Measurements from ENCODE around the gene KIF16B.

Gene KIF16B

GRCh38 chr20:16405254-16405653 lies 168.0 kb downstream of the KIF16B start:
- CTCF ChIA-PET: interaction anchor here (0.5 kb wide), 1 partner anchor 1049 kb away, joined by 3 read pairs; no protein-coding TSS in a partner anchor
- no peaks in the 10 kb centered on the region for H3K9me3 ChIP-seq (ENCODE audit: control insufficient read depth, insufficient read depth, low read depth, low read length)
- H3K4me3 ChIP-seq (ENCODE audit: low read depth, low read length): no peak overlapping the region
- H3K36me3 ChIP-seq (ENCODE audit: control insufficient read depth in 2 of 2, insufficient read depth in 1 of 2, low read length in 2 of 2): peaks cover 0 to 38% of the 10 kb centered on the region in 2 experiments; a peak in 1 of 3 replicates
- H3K27ac ChIP-seq (ENCODE audit: extremely low read depth, low read depth, low read length): no peak overlapping the region
- POLR2A ChIA-PET: no interaction called here
- TF ChIP-seq ZNF777 (tag by site-specific recombination; IDR thresholded peaks at IDR 0.05; ENCODE audit: borderline replicate concordance) (no peak), ZNF184 (tag by site-specific recombination; IDR thresholded peaks at IDR 0.05) (no peak), CTCF (tag by site-specific recombination; IDR thresholded peaks at IDR 0.05) (no peak), KLF1 (tag by site-specific recombination; IDR thresholded peaks at IDR 0.05) (no peak), ZNF416 (tag by site-specific recombination; IDR thresholded peaks at IDR 0.05) (no peak), ZNF76 (tag by site-specific recombination; IDR thresholded peaks at IDR 0.05; ENCODE audit: borderline replicate concordance, low read depth) (no peak), ZNF707 (tag by site-specific recombination; IDR thresholded peaks at IDR 0.05) (no peak), ZNF555 (tag by site-specific recombination; conservative IDR thresholded peaks at IDR 0.05) (no peak), ZNF221 (tag by site-specific recombination; IDR thresholded peaks at IDR 0.05; ENCODE audit: borderline replicate concordance) (no peak), RBAK (tag by site-specific recombination; IDR thresholded peaks at IDR 0.05) (no peak)
- H3K4me1 ChIP-seq (ENCODE audit: control insufficient read depth, insufficient read depth, low read length): no peaks in the 10 kb centered on the region

GRCh38 chr20:16404640-16405039 lies 168.6 kb downstream of the KIF16B start:
- Histone ChIP-seq H3K27ac (ENCODE audit: extremely low read depth, low read depth, low read length) (no peak overlapping the region), H3K9me3 (ENCODE audit: control insufficient read depth, insufficient read depth, low read depth, low read length) (no peaks in the 10 kb centered on the region), H3K4me3 (ENCODE audit: low read depth, low read length) (no peak overlapping the region), H3K4me1 (ENCODE audit: control insufficient read depth, insufficient read depth, low read length) (no peaks in the 10 kb centered on the region), H3K36me3 (ENCODE audit: control insufficient read depth in 2 of 2, insufficient read depth in 1 of 2, low read length in 2 of 2) (peaks cover 0 to 42% of the 10 kb centered on the region in 2 experiments; a peak in 1 of 3 replicates)
- ChIA-PET POLR2A (no interaction called here), CTCF (no interaction called here)
- TF ChIP-seq FEZF1 (tag by site-specific recombination; IDR thresholded peaks at IDR 0.05): no peak
- TF ChIP-seq ZNF248 (tag by site-specific recombination; IDR thresholded peaks at IDR 0.05): no peak
- TF ChIP-seq ZNF555 (tag by site-specific recombination; conservative IDR thresholded peaks at IDR 0.05): no peak
- TF ChIP-seq CTCF (tag by site-specific recombination; IDR thresholded peaks at IDR 0.05): no peak
- TF ChIP-seq HOXA7 (CRISPR knock-in tag; IDR thresholded peaks at IDR 0.05; ENCODE audit: borderline replicate concordance): no peak
- TF ChIP-seq ZNF140 (tag by site-specific recombination; IDR thresholded peaks at IDR 0.05): no peak
- TF ChIP-seq ZNF354C (tag by site-specific recombination; IDR thresholded peaks at IDR 0.05; ENCODE audit: borderline replicate concordance, low read depth): no peak
- TF ChIP-seq AEBP2 (tag by site-specific recombination; IDR thresholded peaks at IDR 0.05; ENCODE audit: borderline replicate concordance): no peak
- no peak for TF ChIP-seq ZNF501 (tag by site-specific recombination; IDR thresholded peaks at IDR 0.05)
- TF ChIP-seq ZBTB1 (tag by site-specific recombination; IDR thresholded peaks at IDR 0.05): no peak
- TF ChIP-seq ZNF707 (tag by site-specific recombination; IDR thresholded peaks at IDR 0.05): no peak

Measured in HEK293 (cell line).